Mucosa of descending colon (tissue), 3 donors: ENCODE data around the gene ESRRB. TPM values are rescaled to one million over a fixed set of nuclear protein-coding genes. Genes with fewer than 3 reads are reported as not detected.

Source experiments
- ATAC-seq: fragments of 200-7000 bp; cut with Tn5 transposase; one replicate; pipeline ENCODE4 v1.9.1; 2020; ENCODE audit warnings: mild to moderate bottlenecking, moderate library complexity
- DNase-seq, 3 donors: peaks; one replicate each; pipeline ENCODE4 v3.0.0-alpha.2; 2020
- H3K36me3 ChIP-seq: fragments of 200-600 bp; one replicate; pipeline ENCODE4 v1.8.0; 2021; ENCODE audit warnings: low read depth, mild to moderate bottlenecking
- H3K4me1 ChIP-seq: fragments of 200-600 bp; one replicate; pipeline ENCODE4 v1.8.0; 2021; ENCODE audit warnings: low read depth, mild to moderate bottlenecking
- H3K4me3 ChIP-seq: fragments of 200-600 bp; one replicate; pipeline ENCODE4 v1.8.0; 2021; ENCODE audit warnings: mild to moderate bottlenecking
- H3K9me3 ChIP-seq: fragments of 200-600 bp; one replicate; pipeline ENCODE4 v1.8.0; 2021; ENCODE audit warnings: mild to moderate bottlenecking
- intact Hi-C, 2 donors: fragments of 100-400 bp; cut with DNase I in 1 of 2; cut with micrococcal nuclease in 1 of 2; formaldehyde crosslinking; loops; one replicate each; pipeline versions ENCODE4 v1.11.0 to v1.11.1; 2022; cut with DNase I, micrococcal nuclease
- total RNA-seq, 3 donors: library from RNA; stranded (reverse); fragmentation: NEBNext Ultra II Directional in 2 of 3; extraction: Animal tissue kit (Norgen Biotek cat#: 25700) in 2 of 3; gene quantifications; one replicate each; pipeline versions ENCODE4 v1.2.1 to v1.2.4, GENCODE V29; 2021 to 2023
- TF ChIP-seq, protein P1 (sequence below): fragments of 200-600 bp; IDR thresholded peaks from one replicate; pipeline ENCODE4 v1.8.0; 2022; ENCODE audit warnings: antibody characterized with exemption, mild to moderate bottlenecking
- donor health status: DM: no; HTN: no; CAD: no; lungs with moderate emphysema.
- donor health status: DM: no; HTN: no; CAD: no.
- donor health status: DM: no; HTN: yes; CAD: no.

The ESRRB gene
- total RNA-seq, 3 donors from 2014 or later, result 0.14 to 0.32 TPM; not detected in 1

DNA sequence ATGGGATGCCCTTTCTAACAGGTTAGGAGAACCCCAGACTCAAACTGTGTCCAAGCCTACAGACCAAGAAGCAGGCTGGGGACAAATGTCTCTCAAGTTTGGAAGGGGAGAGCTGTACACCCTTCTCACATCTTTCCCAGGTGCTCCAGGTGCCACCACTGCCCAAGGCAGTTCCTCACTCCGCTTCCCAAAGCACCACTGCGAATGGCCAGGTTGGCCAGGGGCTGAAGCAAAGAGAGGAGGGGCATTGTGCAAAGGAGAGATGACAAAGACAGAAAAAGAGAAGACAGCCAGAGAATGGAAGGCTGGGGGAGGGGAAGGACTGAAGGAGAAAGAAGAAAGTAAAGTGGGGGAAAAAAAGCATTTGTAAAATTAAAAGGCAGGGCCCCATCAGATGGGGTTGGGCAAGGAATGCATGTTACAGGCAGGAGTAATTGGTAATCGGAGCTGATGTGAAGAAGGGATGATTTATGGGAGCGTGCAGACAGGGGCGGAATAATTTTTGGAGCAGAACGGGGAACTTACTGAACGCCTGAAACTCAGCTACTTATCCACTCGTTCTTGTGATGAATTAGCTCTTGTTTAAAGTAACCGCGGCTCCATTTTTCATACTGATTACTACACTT, 165.8 kb downstream of the ESRRB start:
- ATAC-seq, result no peak
- Histone ChIP-seq H3K4me3 (no peak overlapping the region), H3K4me1 (no peaks in the 10 kb centered on the region), H3K9me3 (no peaks in the 10 kb centered on the region), H3K36me3 (no peaks in the 10 kb centered on the region)
- TF ChIP-seq, protein P1, sequence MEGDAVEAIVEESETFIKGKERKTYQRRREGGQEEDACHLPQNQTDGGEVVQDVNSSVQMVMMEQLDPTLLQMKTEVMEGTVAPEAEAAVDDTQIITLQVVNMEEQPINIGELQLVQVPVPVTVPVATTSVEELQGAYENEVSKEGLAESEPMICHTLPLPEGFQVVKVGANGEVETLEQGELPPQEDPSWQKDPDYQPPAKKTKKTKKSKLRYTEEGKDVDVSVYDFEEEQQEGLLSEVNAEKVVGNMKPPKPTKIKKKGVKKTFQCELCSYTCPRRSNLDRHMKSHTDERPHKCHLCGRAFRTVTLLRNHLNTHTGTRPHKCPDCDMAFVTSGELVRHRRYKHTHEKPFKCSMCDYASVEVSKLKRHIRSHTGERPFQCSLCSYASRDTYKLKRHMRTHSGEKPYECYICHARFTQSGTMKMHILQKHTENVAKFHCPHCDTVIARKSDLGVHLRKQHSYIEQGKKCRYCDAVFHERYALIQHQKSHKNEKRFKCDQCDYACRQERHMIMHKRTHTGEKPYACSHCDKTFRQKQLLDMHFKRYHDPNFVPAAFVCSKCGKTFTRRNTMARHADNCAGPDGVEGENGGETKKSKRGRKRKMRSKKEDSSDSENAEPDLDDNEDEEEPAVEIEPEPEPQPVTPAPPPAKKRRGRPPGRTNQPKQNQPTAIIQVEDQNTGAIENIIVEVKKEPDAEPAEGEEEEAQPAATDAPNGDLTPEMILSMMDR, result no peak
- intact Hi-C loops, result no loop called here
- no peak for DNase-seq

GRCh38 chr14:76546426-76547221, 170.7 kb downstream of the ESRRB start:
- intact Hi-C loops, result no loop called here
- Histone ChIP-seq H3K36me3 (no peaks in the 10 kb centered on the region), H3K4me3 (no peak overlapping the region), H3K4me1 (no peaks in the 10 kb centered on the region), H3K9me3 (no peaks in the 10 kb centered on the region)
- DNase-seq (peak in 1 of 3 donors; percentile 5), ATAC-seq (peak; percentile 33)
- TF ChIP-seq, protein P1, result no peak

- Histone ChIP-seq H3K4me3 (no peak overlapping the region), H3K4me1 (no peaks in the 10 kb centered on the region), H3K36me3 (no peaks in the 10 kb centered on the region), H3K9me3 (no peaks in the 10 kb centered on the region)
- ATAC-seq (no peak), DNase-seq (no peak)
- intact Hi-C loops, result no loop called here
- TF ChIP-seq, protein P1, result no peak
Measured at GRCh38 chr14:76547831-76548230, 171.9 kb downstream of the ESRRB start.

DNA sequence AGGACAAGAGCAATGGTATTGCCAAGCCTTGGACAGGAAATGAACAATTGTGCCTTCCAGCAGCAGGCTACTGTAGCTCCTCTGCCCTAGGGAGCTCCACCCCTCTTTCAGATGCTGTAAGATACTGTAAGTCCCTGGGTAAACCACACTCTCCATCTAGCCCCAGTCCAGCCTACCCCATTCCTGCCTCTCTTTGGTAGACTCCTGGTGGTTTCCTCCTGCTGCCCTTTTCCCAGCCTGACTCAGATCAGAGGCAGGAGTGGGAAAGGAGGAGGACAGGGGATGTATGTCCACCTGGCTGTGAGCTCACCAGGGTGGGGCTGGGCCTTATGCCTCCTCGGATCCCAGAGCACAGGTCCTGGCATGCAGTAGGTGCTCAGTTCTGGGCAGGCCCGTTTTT, 174.6 kb downstream of the ESRRB start:
- H3K4me1 ChIP-seq, result no peaks in the 10 kb centered on the region
- intact Hi-C loops, result no loop called here
- no peak overlapping the region for H3K4me3 ChIP-seq
- TF ChIP-seq, protein P1, result no peak
- no peak for DNase-seq
- H3K36me3 ChIP-seq, result no peaks in the 10 kb centered on the region
- ATAC-seq, result no peak
- H3K9me3 ChIP-seq, result no peaks in the 10 kb centered on the region

DNA sequence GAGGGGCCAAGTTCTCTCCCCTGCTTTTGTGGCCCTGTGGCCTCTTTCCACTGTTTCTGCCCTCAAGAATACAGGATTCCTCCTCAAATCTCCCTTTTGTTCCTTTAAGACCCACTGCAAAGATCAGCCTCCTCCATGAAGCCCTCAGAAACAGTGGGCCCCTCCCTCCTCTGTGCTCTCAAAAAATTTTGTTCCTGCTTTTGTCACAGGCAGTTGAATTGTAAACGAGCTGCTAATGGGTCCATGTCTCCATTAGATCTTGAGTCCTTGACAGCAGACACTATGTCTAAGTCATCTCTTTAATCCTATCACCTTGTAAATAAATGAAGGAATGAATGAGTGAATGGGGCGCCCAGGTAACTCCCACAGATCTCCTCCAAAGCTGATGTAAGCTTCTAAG, 175.2 kb downstream of the ESRRB start:
- H3K9me3 ChIP-seq, result no peaks in the 10 kb centered on the region
- no peak for ATAC-seq
- TF ChIP-seq, protein P1, result no peak
- intact Hi-C loops, result no loop called here
- H3K4me1 ChIP-seq, result no peaks in the 10 kb centered on the region
- H3K4me3 ChIP-seq, result no peak overlapping the region
- H3K36me3 ChIP-seq, result no peaks in the 10 kb centered on the region
- no peak for DNase-seq

Other genes starting within 250 kb of the ESRRB start
- 10 to 100 TPM; 33.9 to 59.3 (median 40.9) TPM for gene GPATCH2L, start 224.2 kb upstream of the ESRRB start, total RNA-seq